HG03025 (cell line): Measurements from ENCODE around the gene OSBP.
"Not testable (repeated sequence)": the region's sequence is repeated elsewhere in the genome, so short reads cannot be mapped to it uniquely, and the experiment has no call there.

ENCODE experiments used
- ATAC-seq: cut with Tn5 transposase; IDR thresholded peaks from one replicate; pipeline ENCODE4 v1.9.1; 2021; ENCODE audit warnings: mild to moderate bottlenecking, moderate library complexity; ENCODE audit not compliant: unreplicated experiment, low FRiP score

Gene OSBP

GRCh38 chr11:59615637-59616395 lies at the start of gene OSBP:
Gene OSBP (minus strand): TSS chr11:59615774. CDS start chr11:59615664, 110 bp downstream.
- peak; percentile 86 for ATAC-seq

- no peak for ATAC-seq
Measured at GRCh38 chr11:59660621-59661020, 45.0 kb upstream of the OSBP start.

GRCh38 chr11:59659981-59660380 lies 44.4 kb upstream of the OSBP start:
- no peak for ATAC-seq

GRCh38 chr11:59658036-59658435 lies 42.5 kb upstream of the OSBP start:
- no peak for ATAC-seq

- no peak for ATAC-seq
Measured at GRCh38 chr11:59654893-59655292, 39.3 kb upstream of the OSBP start.

- ATAC-seq: no peak
Measured at GRCh38 chr11:59647245-59647980, 31.8 kb upstream of the OSBP start.

GRCh38 chr11:59644528-59644927 lies 29.0 kb upstream of the OSBP start:
- no peak for ATAC-seq

- ATAC-seq: no peak
Measured at GRCh38 chr11:59643390-59643789, 27.8 kb upstream of the OSBP start.

GRCh38 chr11:59641156-59641555 lies 25.6 kb upstream of the OSBP start:
- no peak for ATAC-seq

- no peak for ATAC-seq
Measured at GRCh38 chr11:59630493-59630892, 14.9 kb upstream of the OSBP start.

GRCh38 chr11:59629996-59630395 lies 14.4 kb upstream of the OSBP start:
- ATAC-seq: no peak

- ATAC-seq: not testable (repeated sequence)
Measured at GRCh38 chr11:59626969-59627368, 11.4 kb upstream of the OSBP start.

GRCh38 chr11:59625703-59626102 lies 10.1 kb upstream of the OSBP start:
- ATAC-seq: no peak

- ATAC-seq: no peak
Measured at GRCh38 chr11:59617876-59618275, 2.3 kb upstream of the OSBP start.

- no peak for ATAC-seq
Measured at GRCh38 chr11:59616396-59616982, 915 bp upstream of the OSBP start.

- peak; percentile 23 for ATAC-seq
Measured at GRCh38 chr11:59615120-59615636, 396 bp downstream of the OSBP start.

- no peak for ATAC-seq
Measured at GRCh38 chr11:59614277-59615119, 1.1 kb downstream of the OSBP start.

- no peak for ATAC-seq
Measured at GRCh38 chr11:59611570-59612565, 3.7 kb downstream of the OSBP start.

- no peak for ATAC-seq
Measured at GRCh38 chr11:59610289-59610688, 5.3 kb downstream of the OSBP start.
